GM19025 (cell line): ENCODE measurements around the gene KCNJ10.
"Not testable (repeated sequence)": the region's sequence is repeated elsewhere in the genome, so short reads cannot be mapped to it uniquely, and the experiment has no call there.

ENCODE experiments used
- ATAC-seq: cut with Tn5 transposase; IDR thresholded peaks from one replicate; pipeline ENCODE4 v1.9.1; 2021; ENCODE audit warnings: mild to moderate bottlenecking, low read depth, moderate library complexity; ENCODE audit not compliant: unreplicated experiment

The KCNJ10 gene

DNA sequence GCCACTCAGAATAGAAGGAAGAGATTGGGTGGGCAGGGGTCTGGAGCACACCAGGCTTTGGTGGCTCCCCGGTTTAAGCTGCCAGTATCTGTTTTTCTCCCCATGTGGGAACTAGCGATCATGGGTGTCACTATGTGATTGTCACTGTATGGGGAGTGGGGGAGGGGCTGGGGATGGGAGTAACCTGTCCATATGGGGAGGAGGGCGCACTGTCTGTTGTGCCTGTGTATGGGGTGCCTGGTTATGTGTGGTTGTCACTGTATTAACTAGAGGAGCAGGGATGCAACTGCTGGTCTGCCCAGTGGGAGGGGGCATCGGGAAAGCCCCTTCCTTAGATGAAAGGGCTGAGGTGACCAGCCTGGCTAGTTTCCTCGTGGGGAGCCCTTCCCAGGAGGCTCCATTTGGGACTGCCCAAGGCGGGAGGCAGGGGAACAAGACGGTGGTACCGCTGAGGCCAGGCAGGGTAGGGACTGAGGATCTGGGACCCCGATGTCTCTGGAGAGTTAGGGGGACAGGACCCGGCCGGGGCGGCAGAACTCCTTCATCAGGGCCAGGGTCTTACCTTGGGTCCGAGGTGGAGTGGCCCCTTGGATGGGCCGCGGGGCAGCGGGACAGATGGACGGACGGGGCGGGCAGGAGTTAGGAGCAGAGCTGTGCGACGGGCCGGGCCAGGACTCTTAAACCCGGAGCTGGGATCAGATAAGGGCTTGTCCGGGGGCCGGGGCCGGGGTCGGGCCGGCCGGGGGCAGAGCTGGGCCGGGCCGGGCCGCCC is at the start of gene KCNJ10:
KCNJ10 (minus strand) TSS at position 701 of the 772 bp plus-strand sequence. CDS start 27,628 bp downstream, outside the sequence.
- ATAC-seq = no peak

GRCh38 chr1:160118928-160119327 is 49.0 kb upstream of the KCNJ10 start:
- ATAC-seq = no peak

DNA sequence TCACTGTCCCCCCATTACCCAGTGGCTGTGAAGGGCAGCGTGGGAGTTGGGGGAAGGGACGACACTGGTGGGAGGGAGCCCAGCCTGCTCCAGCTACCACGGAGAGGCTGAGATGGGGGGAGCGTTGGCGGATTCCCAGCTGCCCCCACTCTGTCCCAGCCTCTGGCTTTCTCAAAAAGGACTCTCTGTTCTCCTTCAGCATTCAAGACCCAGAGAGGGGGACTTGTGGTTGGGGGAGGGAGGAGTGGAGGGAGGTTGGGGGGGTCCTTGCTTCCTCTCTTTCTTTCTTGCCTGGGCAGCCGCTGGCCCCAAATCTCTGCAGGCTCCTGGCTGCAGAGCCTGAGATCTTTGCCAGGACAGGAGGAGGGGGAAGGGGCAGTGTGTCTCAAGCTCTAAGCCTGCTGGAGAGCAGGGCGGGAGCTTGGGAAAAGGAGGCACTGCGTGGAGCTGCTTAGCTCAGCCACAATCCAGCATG is 47.8 kb upstream of the KCNJ10 start:
- ATAC-seq = no peak

DNA sequence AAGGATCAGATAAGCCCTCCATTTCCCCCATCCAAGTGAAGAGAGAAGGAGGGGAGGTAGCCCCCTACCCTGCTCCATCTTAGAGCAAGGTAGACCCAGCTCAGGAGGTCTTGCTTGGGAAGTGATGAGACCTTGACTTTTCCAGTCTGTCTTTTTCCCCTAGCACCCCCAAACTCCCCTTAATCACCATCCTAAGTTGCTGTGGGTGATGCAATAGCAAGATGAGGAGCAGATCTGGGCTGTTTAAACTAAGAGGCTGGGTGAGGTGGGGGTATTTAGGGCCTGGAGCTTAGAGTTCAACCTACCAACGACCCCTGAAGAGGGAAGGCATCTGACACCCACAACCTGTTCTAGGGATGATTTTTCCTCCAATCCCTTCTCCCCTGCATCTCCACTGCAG is 47.3 kb upstream of the KCNJ10 start:
- no peak for ATAC-seq

- ATAC-seq = no peak
Measured at GRCh38 chr1:160116283-160117147, 46.6 kb upstream of the KCNJ10 start.

- no peak for ATAC-seq
Measured at GRCh38 chr1:160115545-160116282, 45.8 kb upstream of the KCNJ10 start, which contains the start of gene ATP1A2. Gene ATP1A2, plus strand, starts transcription at chr1:160115759. Its CDS starts 103 bp downstream, at chr1:160115862.

- ATAC-seq = no peak
Measured at GRCh38 chr1:160114085-160114484, 44.1 kb upstream of the KCNJ10 start.

- ATAC-seq = no peak
Measured at GRCh38 chr1:160113407-160113806, 43.4 kb upstream of the KCNJ10 start.

- ATAC-seq = no peak
Measured at GRCh38 chr1:160112357-160112756, 42.4 kb upstream of the KCNJ10 start.

- not testable (repeated sequence) for ATAC-seq
Measured at GRCh38 chr1:160111462-160111861, 41.5 kb upstream of the KCNJ10 start.

DNA sequence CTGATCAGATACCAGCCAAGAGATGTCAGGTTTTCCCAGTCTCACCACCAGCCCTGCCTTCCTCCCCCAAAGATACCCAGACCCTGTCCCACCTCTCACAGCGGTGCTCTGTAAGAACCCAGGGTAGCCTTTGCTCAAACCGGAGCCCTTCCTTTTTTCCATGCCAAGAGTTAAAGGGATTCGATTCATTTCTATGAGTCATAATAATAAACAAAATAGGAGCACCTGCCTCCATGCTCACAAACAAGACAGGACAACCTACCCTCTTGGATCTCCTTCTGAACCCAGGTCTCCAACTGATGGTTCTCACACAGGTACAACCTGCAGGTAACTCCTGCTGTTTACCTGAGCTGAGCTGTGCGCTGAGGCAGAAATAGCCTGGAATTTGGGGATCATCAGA is 39.7 kb upstream of the KCNJ10 start:
- no peak for ATAC-seq

DNA sequence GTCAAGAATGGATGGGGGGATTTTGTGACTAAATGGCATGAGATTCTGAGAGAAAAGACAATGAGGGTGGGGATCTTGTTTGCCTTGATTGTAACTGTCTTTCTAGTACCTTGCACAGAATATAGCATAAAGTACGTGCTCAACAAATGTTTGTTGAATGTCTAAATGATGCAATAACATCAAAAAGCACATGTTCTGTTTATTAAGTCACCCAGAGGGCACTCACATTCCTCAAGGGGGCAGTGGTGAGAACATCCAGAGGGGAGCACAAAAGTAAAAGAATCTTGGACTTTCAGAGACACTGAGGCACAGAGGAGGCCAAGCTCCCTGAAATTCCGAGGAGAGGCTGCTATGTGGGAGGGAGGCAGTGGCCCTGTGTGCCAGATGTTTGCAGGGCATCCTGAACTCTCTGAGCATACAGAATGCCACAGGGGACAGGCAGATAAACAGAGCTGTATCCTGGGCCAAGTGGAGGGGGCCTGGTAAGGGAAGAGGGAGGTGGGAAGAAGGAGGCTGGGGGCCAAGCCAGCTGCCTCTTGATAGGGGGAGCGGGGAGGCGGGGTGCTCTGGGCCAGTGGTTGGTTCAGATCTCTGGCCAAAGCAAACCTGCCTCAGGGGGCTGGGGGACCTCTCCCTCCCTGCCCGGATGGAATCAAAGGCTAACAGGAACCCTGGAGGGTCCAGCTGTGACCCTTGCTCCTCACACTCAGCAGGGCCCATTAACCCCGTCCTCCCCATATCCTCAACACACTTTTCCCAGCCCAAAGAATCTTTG is 39.1 kb upstream of the KCNJ10 start:
- ATAC-seq = no peak

- ATAC-seq = no peak
Measured at GRCh38 chr1:160107512-160107911, 37.6 kb upstream of the KCNJ10 start.

DNA sequence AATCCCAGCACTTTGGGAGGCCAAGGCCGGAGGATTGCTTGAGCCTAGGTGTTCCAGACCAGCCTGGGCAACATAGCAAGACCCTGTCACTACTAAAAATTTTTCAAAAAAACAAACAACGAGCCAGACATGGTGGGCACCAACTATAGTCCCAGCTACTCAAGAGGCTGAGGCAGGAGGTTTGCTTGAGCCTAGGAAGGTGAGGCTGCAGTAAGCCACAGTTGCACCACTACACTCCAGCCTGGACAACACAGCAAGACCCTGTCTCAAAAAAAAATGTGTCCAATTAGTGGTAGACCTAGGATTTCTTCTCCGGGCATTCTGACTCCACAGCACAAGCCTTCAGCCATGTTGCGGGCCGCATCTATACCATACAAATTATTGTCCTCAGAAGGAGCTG is 35.2 kb upstream of the KCNJ10 start:
- ATAC-seq = no peak

DNA sequence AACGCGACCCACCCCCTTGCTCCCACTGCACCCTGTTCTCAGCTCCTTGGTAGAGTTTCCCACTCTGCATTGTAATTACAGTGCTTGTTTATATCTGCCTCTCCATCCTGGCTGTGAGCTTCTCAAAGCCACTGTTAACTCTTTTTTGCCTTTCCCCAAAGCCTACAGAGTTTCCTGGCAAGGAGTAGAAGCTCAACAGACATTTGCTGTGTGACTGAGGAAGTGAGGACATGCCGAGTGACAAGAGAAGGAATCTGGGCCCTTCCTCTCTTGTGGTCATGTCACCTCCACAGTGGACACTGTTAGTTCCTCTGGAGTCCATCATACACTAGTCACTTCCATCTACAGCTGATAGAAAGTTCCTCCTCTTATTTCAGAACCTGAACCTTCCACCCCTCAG is 34.5 kb upstream of the KCNJ10 start:
- ATAC-seq = no peak

- ATAC-seq = no peak
Measured at GRCh38 chr1:160103658-160104408, 33.9 kb upstream of the KCNJ10 start.

GRCh38 chr1:160101717-160102522 is 32.0 kb upstream of the KCNJ10 start:
- no peak for ATAC-seq

DNA sequence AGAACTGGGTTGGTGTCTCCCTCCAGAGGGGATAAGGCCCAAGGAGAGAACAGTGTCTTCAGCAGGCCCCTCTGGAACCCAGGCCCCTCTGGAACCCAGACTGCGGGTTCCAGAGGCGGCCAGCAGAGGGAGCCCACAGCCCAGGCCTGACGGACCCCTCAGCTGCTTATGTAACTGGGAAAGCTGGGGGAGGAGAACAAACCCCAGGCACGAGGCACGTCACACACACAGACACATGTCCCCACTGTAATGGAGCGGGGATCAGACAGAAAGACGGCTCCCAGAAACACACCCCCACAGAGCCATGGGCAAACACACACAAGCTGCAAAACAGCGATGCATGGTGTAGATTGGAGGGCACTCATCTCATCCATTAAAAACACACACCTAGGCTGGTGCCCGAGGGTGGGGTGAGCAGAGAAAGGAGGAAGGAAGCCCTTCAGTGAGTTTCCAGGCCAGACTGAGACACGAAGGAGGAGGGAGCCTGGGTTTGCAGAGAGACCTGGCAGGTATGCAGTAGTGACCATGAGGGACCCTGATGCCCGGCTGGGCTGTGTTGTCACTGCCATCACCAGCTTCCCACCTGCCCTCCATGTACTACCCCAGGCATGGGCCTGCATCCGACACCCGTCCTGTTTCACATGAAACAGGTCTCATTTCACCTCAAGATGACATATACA is 31.2 kb upstream of the KCNJ10 start:
- ATAC-seq = no peak
